Measurements from ENCODE around the gene BCL2.
"Not testable (repeated sequence)": the region's sequence is repeated elsewhere in the genome, so short reads cannot be mapped to it uniquely, and the experiment has no call there.

The BCL2 gene

GRCh38 chr18:63229971-63230370, 89.6 kb downstream of the BCL2 start:
- no peak for DNase-seq

GRCh38 chr18:63225434-63225833, 94.1 kb downstream of the BCL2 start:
- no peak for DNase-seq

- DNase-seq, result no peak
These were observed 94.9 kb downstream of the BCL2 start for GRCh38 chr18:63224630-63225029.

- no peak for DNase-seq
These were observed 95.7 kb downstream of the BCL2 start for GRCh38 chr18:63223837-63224236.

- no peak for DNase-seq
These were observed 98.7 kb downstream of the BCL2 start for GRCh38 chr18:63220903-63221302.

- no peak for DNase-seq
These were observed 101.1 kb downstream of the BCL2 start for GRCh38 chr18:63218472-63218871.

- DNase-seq, result no peak
These were observed 102.9 kb downstream of the BCL2 start for GRCh38 chr18:63216516-63217311.

GRCh38 chr18:63213936-63214671, 105.5 kb downstream of the BCL2 start:
- DNase-seq, result no peak

- DNase-seq, result no peak
These were observed 106.2 kb downstream of the BCL2 start for GRCh38 chr18:63213331-63213900.

GRCh38 chr18:63210521-63210920, 109.0 kb downstream of the BCL2 start:
- no peak for DNase-seq

GRCh38 chr18:63208676-63209075, 110.9 kb downstream of the BCL2 start:
- DNase-seq, result no peak

- no peak for DNase-seq
These were observed 111.7 kb downstream of the BCL2 start for GRCh38 chr18:63207835-63208234.

- no peak for DNase-seq
These were observed 112.3 kb downstream of the BCL2 start for GRCh38 chr18:63207143-63207790.

- no peak for DNase-seq
These were observed 113.0 kb downstream of the BCL2 start for GRCh38 chr18:63206433-63207142.

GRCh38 chr18:63205791-63206252, 113.7 kb downstream of the BCL2 start:
- DNase-seq, result no peak

GRCh38 chr18:63203497-63203896, 116.1 kb downstream of the BCL2 start:
- DNase-seq, result no peak

- DNase-seq, result no peak
These were observed 116.7 kb downstream of the BCL2 start for GRCh38 chr18:63202828-63203227.

GRCh38 chr18:63201456-63201855, 118.1 kb downstream of the BCL2 start:
- not testable (repeated sequence) for DNase-seq

GRCh38 chr18:63199743-63200241, 119.8 kb downstream of the BCL2 start:
- no peak for DNase-seq

- no peak for DNase-seq
These were observed 120.5 kb downstream of the BCL2 start for GRCh38 chr18:63198868-63199742.

- DNase-seq, result no peak
These were observed 121.3 kb downstream of the BCL2 start for GRCh38 chr18:63198098-63198760.

Measured in NCI-H446 treated with DMSO at 0.1 percent for 48 hours (cell line).